NCI-H226 (cell line): ENCODE measurements around the gene FES.
"Not testable (repeated sequence)": the region's sequence is repeated elsewhere in the genome, so short reads cannot be mapped to it uniquely, and the experiment has no call there.

ENCODE experiments used
- DNase-seq: peaks from one replicate; pipeline ENCODE4 v3.0.0-alpha.2; 2015

Gene FES

DNA sequence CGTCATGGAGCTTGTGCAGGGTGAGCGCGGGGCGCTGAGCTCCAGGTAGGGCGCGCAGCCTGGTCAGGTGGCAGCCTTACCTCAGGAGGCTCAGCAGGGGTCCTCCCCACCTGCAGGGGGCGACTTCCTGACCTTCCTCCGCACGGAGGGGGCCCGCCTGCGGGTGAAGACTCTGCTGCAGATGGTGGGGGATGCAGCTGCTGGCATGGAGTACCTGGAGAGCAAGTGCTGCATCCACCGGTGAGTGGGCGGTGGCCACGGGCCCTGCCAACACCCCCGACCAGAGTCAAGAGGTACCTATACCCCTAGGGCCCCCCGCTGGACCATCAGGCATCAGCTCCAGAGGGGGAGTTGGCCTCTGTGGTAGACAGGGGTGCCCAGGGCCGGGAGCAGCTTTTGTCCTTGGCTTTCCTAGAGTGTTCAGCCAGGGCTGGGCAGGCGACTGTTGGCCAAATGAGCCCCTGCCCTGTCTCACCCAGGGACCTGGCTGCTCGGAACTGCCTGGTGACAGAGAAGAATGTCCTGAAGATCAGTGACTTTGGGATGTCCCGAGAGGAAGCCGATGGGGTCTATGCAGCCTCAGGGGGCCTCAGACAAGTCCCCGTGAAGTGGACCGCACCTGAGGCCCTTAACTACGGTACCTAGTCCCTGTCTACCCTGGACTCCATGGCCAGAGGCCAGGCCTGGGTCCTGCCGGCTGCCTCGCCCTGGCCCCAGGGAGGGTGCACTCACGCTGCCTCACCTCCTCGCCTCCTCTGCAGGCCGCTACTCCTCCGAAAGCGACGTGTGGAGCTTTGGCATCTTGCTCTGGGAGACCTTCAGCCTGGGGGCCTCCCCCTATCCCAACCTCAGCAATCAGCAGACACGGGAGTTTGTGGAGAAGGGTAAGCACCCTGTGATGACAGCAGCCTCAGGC, 9.1 kb downstream of the FES start:
- DNase-seq, result no peak

DNA sequence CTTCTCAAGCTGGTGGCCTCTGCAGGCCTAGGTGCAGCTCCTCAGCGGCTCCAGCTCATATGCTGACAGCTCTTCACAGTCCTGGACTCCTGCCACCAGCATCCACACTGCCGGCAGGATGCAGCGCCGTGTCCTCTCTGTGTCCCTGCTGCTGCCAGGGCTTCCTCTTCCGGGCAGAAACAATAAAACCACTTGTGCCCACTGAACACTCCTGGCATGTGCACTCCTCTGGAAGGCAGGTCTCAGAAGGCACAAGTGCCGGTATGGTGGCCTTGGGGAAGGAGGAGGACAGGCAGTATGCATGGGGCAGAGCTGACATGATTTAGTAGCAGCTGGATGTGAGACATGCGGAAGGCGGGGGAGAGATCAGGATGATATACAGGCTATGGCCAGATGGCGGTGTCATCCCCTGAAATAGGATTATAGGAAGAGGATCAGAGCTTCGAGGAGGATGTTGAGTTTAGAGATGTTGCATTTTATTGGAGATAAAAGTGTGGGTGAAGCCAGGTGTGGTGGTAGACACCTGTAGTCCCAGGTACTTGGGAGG, 11.3 kb downstream of the FES start:
- no peak for DNase-seq

DNA sequence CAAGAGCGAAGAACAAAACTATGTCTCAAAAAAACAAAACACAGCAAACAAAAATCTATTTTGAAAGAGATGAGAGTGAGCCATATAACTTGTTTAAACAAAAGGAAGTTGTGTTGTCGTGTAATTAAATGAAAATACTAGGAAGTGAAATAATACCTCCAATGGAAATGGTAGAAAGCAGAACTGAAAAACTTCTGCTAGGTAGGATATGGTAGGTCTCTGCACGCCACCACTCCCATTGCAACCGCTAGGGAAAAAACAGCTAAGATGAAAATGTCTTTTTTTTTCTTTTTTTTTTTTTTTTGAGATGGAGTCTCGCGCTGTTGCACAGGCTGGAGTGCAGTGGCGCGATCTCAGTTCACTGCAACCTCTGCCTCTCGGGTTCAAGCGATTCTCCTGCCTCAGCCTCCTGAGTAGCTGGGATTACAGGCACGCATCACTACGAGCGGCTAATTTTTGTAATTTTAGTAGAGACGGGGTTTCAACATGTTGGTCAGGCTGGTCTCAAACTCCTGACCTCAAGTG, 12.9 kb downstream of the FES start:
- not testable (repeated sequence) for DNase-seq

DNA sequence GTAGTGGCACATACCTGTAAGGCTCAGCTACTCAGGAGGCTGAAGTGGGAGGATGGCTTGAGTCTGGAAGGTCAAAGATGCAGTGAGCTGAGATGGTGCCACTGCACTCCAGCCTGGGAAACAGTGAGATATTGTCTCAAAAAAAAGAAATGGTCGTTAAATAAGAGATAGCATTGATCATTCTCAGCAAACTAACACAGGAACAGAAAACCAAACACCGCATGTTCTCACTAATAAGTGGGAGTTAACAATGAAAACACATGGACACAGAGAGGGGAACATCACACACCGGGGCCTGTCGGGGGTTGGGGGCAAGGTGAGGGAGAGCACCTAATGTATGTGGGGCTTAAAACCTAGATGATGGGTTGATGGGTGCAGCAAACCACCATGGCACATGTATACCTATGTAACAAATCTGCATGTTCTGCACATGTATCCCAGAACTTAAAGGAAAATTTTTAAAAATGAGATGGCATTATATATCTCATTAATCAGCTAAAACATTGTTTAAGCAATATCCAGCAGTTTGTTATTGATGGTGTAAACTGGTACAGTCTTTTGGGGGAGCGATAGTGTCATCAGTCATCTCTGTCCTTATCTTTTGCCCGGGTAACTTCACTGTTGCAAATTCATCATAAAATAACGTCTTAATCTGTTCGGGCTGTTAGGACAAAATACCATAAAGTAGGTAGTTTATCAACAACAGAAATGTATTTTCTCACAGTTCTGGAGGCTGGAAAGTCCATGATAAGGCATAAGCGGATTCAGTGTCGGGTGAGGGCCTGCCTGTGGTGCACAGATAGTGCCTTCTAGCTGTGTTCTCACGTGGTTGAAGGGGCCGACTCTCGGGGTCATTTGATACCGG, 17.1 kb downstream of the FES start:
- no peak for DNase-seq

DNA sequence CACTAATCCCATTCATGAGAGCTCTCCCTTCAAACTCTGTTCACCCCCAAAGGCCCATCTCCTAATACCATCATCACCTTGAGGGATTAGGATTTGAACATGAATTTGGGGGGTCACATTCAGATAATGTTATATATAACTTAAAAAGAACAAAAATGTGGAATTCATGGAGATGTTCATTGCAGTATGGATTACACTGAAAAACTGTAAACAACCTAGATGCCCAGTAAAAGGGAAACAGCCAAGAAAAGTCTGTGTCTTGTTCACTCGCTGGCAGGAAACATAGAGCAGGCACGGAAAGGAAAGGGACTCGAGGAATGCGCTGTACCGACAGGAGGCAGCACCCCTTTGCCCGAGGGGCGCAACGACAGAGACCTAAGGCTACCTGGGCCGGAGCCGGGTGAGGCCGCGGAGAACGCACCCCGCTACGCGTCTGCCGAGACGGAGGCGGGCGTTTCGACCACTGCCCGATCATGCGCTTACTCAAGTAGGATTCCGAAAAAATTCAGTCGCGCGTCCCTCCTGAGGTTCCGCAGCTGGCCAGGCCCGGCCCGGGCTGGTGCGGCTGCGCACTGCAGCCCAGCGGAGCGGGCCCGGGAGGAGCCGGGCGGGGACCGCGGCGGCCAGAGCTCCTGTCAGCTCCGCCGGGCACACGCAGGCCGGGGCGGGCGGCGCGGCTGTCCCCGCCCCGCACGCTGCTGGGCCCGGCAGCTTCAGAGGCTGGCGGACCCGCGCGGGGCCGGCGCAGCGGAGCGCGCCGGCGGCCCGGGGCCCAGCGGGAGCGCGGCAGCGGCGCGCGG, 17.9 kb downstream of the FES start:
- DNase-seq, result peak; percentile 76

DNA sequence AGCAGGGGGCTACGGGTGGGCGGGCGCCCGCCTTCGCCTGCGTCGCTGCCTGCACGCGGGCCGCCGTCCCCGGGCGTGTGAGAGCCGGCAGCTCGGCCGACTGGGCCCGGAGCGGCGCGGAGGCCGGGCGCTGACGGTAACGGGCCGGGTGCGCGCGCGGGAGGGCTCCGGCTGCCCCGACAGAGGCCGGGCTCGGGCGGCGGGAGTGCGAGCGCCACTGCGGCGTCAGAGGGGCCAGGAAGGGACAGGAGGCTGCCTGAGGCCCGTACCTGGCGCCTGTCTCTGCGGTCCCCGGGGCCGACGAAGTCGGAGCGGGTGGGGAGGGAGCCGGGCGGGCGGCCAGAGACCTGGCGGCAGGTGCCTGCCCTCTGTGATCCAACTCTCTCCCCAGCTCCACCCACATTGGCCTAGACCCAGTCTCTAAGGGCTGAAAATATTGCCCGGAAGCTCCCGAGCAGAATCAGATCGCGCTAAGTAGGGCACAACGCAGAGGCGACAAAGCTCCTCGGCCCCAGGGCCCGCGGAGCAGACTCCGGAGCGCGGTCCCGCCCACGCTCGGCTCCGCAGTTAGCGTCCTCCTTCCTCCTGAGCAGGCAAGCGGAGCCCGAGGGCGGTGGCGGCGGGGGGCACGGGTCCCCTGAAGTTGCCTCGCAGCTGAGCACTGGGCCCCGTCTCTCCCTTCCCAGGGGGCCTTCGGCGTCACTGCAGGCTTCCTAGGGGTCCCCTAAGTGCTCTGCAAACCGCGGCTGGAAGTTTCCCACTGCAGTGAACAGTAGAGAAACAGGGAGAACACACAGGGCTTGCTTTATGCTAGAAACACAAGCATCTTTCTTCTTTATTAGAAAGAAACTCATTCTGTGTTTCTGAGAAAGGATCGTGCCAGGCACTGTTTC, 18.8 kb downstream of the FES start, which contains the start of gene MAN2A2:
MAN2A2 (plus strand) TSS at position 463 of the 893 bp plus-strand sequence. CDS start 906 bp downstream, outside the sequence.
- DNase-seq, result peak; percentile 22

DNA sequence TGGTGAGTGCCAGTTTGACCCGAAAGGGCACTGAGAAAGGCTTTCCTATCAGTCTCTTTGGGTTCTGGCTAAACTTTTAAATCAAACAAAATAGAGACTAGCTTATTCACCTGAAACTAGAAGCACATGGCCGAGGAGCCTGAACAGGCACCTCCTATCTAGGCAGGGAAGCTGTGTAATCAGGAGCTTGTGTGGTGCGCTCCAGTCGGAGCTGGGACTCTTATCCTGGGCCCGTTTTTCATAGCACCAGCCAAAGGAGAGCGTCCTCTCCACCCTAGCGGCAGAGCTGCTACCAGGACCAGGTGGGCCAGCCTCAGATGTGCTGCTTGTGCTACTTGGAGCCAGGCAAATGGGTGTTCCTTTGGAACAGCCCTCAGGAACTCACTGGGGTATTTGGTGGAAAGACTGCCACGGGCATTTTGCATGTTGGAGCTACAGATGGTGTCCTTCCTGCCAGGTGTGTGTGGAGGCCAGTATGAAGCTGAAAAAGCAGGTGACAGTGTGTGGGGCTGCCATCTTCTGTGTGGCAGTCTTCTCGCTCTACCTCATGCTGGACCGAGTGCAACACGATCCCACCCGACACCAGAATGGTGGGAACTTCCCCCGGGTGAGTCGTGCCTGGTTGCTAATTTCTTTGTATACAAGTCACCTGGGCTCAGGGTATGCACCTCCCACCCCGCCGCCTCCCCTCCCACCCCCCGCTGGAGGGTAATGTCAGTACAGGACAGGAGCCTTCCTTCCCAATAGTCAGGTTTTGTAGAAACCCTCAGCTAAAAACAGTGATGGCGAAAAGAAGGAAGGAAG, 19.6 kb downstream of the FES start:
- no peak for DNase-seq

DNA sequence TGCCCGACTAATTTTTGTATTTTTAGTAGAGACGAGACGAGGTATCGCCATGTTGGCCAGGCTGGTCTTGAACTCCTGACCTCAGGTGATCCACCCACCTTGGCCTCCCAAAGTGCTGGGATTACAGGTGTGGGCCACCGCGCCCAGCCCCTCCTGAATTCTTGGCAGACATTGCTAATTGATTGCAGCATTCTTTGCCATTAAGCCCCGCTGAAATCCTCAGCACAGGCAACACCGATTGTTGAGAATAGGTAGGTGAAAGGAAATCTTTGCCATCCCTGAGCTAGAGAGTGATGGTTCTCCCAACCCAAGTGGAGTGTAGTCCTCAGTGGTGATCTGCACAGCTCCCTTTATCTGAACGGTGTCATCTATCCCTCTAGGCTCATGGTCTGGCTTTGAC, 20.4 kb downstream of the FES start:
- no peak for DNase-seq

DNA sequence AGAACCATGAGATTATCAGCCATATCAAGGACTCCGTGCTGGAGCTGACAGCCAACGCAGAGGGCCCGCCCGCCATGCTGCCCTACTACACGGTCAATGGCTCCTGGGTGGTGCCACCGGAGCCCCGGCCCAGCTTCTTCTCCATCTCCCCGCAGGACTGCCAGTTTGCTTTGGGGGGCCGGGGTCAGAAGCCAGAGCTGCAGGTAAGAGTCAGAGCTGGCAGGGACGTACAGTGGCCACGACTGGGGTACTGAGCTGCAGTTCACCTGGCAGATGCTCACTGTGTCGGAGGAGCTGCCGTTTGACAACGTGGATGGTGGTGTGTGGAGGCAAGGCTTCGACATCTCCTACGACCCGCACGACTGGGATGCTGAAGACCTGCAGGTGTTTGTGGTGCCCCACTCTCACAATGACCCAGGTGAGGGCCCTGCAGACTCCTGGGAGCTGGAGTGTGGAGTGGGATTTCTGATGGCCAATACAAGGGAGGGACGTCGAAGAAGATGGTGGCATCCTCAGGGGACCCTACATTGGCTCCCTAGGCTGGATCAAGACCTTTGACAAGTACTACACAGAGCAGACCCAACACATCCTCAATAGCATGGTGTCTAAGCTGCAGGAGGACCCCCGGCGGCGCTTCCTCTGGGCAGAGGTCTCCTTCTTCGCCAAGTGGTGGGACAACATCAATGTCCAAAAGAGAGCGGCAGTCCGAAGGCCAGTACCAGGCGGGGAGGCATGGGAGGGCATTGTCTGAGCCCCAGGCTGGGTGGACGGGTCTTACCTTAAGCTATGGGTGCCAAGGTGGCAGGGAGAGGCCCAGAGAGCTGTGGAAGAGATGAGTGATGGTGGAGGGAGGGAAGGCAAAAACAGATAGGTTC, 21.2 kb downstream of the FES start:
- no peak for DNase-seq

DNA sequence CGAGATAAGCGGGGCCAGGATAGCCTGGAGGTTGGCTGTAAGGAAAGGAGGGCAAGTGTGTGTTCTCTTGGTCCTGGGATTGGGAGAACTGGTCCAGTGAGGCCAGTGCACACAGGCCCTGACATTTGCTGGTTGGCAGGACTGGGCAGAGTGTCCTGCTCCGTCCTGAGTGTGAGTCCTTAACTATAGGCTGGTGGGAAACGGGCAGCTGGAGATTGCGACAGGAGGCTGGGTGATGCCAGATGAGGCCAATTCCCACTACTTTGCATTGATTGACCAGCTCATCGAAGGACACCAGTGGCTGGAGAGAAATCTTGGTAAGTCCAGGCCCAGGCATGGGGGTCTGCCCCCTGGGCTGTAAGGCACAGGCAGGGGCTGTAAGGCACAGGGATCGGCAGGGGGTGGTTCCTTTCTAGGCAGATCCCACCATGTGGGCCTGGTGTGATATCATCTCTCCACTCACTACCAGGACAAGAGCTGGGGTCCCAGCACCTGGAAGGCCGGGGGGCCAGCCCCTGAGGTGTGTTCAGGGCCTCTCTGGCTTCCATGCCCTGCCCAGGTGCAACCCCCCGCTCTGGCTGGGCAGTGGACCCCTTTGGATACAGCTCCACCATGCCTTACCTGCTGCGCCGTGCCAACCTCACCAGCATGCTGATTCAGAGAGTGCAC, 22.0 kb downstream of the FES start:
- DNase-seq, result no peak

DNA sequence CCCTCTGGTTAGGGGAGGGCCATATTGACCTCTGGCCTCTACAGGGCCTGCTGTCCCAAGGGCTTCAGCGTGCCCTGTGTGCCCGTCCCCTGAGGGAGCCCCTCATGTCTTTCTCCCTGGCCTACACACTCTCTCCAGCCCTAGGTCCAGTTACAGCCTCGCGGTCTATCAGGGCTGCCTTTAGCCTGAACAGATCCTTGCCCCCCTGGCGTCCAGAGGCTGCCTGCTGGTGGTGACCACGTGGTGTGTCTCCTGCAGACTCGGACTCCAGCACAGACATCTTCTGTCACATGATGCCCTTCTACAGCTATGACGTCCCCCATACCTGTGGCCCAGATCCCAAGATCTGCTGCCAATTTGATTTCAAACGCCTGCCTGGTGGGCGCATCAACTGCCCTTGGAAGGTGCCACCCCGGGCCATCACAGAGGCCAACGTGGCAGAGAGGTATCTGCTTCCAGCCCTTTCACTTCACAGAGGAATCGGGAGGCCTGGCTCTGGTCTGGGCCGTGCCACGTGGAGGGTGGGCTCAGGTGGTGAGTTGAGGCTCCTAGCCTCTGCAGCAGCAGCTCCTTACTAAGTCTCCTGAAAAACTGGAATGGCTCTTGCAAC, 22.9 kb downstream of the FES start:
- DNase-seq, result no peak

DNA sequence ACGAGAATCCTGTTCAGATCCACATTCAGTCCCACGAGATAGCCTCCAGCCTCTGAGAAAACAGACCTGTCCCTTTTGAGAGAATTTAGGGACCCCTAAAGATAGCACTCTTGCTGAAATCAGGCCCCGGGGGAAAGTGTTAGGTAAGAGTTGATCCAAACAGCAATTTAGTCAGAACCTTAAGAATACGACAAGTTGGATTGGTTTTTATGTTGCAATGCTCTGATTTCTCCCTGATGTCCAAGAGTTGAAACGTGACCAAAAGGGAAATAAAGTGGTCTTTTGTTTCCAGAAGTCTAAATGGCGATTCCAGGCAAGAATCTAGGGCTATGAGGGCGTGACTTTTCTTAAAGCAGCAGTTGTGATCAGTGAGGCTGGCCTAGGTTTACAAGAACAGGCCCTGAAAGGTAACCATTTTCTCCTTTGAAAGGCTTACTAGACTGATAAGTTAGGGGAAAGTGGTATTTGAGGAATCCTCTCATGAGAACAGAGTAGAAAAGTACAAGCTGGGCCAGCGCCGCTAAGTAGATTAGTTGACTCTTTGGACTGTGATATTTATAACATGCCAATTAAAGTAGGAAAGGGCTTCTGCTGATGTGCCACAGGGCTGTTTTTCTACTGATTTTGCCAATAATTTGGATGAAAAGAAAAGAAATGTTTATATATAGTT, 23.7 kb downstream of the FES start:
- DNase-seq, result no peak

DNA sequence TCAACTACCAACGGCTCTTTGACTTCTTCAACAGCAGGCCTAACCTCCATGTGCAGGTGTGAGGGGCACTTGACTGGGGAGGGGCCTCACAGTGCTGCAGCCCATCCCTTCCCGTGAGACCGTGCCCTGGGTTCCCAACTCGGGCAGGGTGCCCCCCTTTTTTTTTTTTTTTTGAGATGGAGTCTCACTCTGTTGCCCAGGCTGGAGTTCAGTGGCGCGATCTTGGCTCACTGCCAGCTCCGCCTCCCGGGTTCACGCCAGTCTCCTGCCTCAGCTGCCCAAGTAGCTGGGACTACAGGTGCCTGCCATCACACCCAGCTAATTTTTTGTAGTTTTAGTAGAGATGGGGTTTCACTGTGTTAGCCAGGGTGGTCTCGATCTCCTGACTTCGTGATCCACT, 25.1 kb downstream of the FES start:
- not testable (repeated sequence) for DNase-seq

DNA sequence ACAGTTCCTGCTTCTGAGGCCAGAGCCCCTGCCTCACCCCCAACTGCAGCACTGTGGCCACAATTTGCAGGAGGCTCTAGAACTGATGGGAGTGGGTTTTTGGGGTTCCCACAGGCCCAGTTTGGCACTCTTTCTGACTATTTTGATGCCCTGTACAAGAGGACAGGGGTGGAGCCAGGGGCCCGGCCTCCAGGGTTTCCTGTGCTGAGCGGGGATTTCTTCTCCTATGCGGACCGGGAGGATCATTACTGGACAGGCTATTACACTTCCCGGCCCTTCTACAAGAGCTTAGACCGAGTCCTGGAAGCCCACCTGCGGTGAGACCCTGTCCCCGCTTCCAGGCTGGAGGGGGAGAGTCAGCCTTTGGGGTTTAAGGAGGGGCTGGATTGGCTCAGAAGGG, 25.7 kb downstream of the FES start:
- DNase-seq, result no peak

DNA sequence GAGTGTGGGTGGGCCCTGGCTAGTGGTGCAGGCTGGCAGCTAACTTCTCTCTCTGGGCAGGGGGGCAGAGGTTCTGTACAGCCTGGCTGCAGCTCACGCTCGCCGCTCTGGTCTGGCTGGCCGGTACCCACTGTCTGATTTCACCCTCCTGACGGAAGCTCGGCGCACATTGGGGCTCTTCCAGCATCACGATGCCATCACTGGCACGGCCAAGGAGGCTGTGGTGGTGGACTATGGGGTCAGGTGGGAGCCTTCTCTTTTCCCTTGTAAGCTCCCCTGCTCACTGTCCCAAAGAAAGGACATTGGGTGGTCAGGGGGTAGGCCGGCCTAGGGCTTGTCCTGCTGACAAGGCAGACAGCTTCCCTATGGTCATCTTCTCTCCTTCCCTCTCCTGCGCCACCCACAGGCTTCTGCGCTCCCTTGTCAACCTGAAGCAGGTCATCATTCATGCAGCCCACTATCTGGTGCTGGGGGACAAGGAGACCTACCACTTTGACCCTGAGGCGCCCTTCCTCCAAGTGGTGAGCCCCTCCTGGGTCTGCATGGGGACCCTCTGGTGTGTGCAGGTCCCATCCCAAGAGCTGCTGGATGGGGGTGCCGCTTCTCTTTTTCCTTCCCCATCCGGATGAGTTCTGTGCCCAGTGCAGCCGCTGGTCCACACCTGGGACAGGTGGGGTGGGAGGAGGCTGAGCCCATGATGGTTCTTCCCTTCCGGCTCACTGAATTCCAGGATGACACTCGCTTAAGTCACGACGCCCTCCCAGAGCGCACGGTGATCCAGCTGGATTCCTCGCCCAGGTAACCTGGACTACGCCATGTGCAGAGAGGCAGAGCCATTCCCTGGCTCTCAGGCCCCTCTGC, 26.4 kb downstream of the FES start:
- no peak for DNase-seq

DNA sequence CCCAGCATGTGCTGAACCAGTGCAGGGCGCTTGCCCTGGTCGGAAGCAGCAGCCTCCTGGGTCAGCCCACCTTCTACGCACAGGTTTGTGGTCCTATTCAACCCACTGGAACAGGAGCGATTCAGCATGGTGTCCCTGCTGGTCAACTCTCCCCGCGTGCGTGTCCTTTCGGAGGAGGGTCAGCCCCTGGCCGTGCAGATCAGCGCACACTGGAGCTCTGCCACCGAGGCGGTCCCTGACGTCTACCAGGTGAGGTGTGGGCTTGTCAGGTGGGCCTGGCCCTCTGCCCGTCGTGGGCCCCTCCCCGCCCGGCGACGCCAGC, 27.0 kb downstream of the FES start:
- DNase-seq, result no peak
